LoVo (cell line): ENCODE measurements around the gene PC.
A peak's percentile ranks its signal among the peaks of the same experiment; 100 is the strongest.
"Not testable (repeated sequence)": the region's sequence is repeated elsewhere in the genome, so short reads cannot be mapped to it uniquely, and the experiment has no call there.

Experiments used
- DNase-seq: peaks from one replicate; pipeline ENCODE4 v3.0.0-alpha.2; 2016; ENCODE audit warnings: low spot score

The PC gene, protein sequence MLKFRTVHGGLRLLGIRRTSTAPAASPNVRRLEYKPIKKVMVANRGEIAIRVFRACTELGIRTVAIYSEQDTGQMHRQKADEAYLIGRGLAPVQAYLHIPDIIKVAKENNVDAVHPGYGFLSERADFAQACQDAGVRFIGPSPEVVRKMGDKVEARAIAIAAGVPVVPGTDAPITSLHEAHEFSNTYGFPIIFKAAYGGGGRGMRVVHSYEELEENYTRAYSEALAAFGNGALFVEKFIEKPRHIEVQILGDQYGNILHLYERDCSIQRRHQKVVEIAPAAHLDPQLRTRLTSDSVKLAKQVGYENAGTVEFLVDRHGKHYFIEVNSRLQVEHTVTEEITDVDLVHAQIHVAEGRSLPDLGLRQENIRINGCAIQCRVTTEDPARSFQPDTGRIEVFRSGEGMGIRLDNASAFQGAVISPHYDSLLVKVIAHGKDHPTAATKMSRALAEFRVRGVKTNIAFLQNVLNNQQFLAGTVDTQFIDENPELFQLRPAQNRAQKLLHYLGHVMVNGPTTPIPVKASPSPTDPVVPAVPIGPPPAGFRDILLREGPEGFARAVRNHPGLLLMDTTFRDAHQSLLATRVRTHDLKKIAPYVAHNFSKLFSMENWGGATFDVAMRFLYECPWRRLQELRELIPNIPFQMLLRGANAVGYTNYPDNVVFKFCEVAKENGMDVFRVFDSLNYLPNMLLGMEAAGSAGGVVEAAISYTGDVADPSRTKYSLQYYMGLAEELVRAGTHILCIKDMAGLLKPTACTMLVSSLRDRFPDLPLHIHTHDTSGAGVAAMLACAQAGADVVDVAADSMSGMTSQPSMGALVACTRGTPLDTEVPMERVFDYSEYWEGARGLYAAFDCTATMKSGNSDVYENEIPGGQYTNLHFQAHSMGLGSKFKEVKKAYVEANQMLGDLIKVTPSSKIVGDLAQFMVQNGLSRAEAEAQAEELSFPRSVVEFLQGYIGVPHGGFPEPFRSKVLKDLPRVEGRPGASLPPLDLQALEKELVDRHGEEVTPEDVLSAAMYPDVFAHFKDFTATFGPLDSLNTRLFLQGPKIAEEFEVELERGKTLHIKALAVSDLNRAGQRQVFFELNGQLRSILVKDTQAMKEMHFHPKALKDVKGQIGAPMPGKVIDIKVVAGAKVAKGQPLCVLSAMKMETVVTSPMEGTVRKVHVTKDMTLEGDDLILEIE

DNA sequence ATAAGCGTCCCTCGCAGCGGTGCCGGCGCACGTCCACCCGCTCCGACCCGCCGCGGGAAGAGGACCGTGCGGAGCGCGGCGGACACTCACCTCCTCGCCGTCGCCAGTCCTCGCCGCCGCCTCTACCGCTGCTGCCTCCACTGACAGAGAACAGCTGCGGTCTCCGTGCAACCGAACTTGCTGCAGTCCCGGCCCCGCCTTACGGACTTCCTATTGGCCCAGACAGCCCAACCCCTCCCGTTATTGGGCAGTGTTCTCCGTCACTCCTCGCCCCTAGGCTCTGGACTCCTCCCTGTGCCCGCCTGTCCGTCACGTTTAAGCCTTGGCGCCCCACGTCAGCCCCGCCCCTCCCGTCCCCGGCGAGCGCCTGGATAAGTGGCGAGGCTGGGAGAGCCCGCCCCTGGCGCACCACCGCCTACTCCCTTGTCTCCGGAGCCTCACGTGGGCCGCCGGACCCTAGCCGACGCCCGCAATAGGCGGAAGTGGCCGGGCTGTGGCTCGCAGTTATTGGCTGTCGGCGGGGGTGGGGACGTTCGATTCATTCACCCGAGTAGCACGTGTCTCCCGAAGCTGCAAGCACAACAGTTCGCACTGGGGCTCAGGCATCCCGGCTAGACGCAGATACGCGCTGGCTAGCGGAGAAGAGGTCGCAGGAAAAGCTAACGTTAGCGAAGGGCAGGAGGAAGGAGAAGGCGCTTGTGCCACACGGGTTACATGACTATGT lies at the start of gene PC:
Gene PC (minus strand): TSS at position 152 of the 724 bp plus-strand sequence. CDS start 86,224 bp downstream, outside the sequence.
- DNase-seq, result peak; percentile 99

DNA sequence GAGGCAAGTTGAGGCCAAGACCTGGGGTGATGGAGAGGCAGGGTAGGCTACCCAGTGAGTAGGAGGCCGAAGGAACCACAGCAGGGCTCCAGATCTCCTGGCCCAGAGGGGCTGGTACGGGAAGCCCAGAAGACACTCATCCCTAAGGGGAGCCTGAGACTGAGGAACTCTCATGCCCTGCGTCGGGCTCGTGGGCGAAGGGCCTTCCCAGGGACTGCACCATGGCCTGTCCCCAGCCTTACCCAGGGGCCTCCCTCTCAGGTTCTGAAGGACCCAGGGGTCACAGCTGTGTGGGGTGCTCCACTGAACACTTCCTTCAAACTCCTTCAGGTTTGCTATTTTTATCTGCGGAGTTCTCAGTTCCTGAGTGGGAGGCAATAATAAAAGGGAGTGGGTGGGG lies 48.9 kb upstream of the PC start:
- DNase-seq, result no peak

DNA sequence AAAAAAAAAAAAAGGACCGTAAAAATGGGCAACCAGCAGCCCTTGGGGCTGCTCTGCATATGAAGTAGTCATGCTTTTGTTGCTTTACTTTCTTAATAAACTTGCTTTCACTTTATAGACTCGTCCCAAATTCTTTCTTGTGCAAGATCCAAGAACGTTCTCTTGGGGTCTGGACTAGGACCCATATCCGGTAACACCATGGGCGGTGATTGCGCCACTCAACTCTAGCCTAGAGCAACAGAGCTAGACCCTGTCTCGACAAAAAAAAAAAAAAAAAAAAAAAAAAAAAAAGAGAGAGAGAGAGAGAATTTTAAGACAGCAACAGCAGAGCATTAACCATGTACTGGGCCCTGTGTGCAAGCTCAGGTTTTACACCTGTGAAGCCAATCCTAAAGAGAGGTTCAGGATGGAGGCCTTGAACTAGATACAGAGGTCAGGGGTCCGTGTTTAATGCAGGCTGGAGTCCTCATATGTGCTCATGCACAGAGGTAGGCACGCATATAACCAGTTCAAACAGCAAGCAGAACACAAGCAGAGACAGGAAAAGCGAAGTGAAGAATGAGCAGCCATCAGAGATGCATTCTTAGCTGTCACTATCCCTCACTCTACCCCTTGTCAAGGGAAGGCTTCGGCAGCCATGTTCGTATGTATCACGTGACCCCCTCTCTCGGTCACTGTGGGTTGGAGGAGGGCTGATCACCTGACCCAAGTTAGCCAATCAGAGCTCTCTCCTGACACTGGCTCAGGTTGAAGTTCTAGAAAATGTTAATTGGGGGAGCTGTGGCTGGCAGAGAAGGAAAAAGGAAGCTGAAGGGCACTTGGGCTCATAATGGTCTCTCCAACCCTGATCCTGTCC lies 48.1 kb upstream of the PC start:
- DNase-seq, result peak; percentile 20

DNA sequence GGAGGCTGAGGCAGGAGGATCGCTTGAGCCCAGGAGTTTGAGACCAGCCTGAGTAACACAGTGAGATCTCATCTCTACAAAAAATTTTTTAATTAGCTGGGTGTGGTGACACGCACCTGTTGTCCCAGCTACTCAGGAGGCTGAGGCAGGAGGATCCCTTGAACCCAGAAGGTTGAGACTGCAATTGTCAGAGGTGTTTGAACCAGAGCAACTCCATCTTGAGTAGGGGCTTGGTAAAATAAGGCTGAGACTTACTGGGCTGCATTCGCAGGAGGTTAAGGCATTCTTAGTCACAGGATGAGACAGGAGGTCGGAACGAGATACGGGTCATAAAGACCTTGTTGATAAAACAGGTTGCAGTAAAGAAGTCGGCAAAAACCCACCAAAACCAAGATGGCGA lies 47.0 kb upstream of the PC start:
- DNase-seq, result not testable (repeated sequence)

DNA sequence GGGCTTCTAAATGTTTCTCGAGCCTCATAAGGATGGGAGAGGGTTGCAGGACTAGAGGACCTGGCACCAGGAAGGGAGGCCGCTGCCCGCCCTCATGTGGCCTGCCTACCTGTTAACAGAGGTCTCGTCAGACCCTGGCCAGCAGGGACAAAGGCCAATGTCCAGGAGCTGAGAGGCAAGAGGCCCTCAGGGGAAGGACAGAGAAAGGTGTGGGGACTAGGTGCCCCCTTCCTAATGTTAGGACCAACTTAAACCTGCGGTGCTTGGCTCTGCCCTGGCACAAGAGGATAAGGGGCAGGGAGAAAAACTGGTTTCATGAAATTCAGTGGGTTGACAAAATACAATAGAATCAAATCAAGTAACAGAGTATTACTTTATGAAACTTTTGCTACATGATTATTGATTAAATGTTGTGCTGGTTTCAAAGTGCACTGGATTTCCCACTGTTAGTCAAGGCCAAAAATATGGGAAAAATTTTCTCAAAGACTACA lies 44.8 kb upstream of the PC start:
- DNase-seq, result no peak

DNA sequence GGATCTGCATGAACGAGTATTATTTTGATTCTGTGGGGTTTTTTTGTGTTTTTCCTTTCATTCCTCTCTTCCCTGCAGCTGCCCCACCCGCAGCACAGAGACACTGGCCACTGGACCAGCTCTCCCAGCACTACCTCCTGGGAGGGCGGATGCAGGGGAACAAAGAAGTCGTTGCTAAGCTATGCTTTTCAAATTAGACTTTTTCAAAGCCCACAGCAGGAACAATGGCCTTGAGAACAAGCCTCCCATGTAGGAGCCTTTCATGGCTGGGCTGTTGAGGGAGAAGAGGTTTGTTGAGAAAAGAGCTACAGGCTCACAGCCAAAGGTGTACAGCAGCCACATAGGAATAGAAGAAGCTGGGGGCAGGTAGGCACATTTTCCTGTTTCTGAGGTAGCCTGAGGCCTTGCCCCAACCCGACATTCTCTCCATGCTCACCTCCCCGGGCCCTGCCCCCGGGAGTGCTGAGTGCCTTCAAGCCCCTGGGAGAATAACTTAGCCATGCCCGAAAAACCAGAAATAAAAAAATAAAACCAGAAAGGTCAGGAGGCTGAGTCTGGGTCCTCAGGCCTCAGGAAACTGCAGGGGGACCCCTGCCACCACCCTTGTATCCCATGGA lies 44.2 kb upstream of the PC start:
- DNase-seq, result no peak

DNA sequence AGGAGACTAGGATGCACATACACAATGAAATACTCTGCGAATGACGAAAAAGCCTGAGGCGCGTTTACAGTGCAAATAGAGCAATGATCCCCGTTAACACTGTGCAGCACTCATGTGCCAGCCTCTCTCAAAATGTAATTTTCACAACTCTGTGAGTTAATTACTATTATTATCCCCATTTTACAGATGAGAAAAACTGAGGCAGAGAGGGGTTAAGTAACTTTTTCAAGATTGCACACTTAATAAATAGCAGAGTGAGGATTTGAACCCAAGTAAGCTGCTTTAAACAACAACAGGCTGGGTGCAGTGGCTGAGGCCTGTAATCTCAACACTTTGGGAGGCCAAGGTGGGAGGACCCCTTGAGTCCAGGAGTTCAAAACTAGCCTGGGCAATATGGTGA lies 43.1 kb upstream of the PC start:
- no peak for DNase-seq

DNA sequence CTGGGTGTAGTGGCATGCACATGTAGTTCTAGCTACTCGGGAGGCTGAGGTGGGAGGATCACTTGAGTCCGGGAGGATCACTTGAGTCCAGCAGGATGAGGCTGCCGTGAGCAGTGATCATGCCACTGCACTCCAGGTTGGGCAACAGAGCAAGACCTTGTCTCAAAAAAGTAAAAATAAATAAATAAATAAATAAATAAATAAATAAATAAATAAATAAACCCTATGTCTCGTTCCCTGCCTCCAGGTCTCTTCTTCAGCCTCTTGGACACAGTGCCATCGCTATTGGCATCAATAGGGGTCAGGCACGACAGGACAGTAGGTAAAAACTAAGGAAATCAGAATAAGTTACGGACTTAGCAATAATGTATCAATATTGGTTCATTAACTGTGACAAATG lies 41.4 kb upstream of the PC start:
- no peak for DNase-seq

DNA sequence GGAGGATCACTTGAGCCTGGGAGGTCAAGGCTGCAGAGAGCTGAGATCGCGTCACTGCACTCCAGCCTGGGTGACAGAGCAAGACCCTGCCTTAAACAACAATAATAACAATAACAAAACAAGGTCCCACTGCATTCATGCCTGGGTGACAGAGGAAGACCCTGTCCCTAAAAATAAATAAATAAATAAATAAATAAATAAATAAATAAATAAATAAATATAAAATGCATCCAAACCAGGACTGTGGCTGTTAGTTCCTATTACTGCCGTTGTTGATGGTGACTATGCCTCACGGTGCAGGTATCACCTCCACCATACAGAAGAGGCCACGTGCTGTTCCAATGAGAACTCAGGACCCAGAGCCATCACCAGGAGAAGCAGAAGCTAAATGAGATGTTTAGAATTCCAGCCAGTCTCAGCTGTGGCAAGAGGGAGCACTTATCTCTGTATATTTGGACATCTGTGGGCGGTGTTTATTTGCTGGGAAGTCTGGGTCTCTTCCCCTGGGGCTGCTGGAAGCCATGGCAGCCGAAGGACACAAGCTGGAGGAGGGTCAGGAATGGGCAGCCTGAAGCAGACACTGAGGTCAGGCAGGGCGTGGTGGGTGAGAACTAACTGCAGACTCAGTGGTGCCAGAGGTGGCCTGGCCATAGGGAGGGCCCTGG lies 38.6 kb upstream of the PC start:
- no peak for DNase-seq

DNA sequence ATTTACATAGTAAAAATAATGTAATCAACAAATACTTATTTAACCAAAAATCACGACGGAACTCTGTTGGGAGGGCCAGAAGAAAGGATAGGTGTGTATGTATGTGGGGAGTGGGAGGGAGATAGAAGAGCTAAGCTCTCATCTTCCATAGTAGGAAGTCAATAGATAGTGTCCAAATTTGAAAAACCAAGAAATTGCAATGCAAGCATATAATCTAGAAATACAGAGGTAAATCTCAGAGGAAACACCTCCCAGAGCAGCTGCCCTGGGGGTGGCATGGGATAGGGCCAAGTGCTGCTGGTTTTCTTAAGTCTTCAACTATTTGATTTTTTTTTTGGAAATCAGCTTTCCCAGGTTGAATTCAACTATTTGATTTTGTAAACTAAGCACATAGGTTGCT lies 33.9 kb upstream of the PC start:
- no peak for DNase-seq

DNA sequence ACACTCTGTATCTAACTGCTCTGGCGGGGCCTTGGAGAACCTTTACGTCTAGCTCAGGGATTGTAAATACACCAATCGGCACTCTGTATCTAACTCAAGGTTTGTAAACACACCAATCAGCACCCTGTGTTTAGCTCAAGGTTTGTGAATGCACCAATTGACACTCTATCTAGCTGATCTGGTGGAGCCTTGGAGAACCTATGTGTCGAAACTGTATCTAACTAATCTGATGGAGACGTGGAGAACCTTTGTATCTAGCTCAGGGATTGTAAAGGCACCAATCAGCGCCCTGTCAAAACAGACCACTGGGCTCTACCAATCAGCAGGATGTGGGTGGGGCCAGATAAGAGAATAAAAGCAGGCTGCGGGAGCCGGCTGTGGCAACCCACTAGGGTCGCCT lies 31.2 kb upstream of the PC start:
- not testable (repeated sequence) for DNase-seq

DNA sequence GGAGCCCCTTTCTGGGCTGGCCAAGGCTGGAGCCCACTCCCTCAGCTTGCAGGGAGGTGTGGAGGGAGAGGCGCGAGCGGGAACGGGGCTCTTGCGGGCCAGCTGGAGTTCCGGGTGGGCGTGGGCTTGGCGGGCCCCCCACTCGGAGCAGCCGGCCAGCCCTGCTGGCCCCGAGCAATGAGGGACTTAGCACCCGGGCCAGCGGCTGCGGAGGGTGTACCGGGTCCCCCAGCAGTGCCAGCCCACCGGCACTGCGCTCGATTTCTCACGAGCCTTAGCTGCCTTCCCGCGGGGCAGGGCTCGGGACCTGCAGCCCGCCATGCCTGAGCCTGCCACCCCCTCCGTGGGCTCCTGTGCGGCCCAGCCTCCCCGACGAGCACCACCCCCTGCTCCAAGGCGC lies 30.6 kb upstream of the PC start:
- DNase-seq, result not testable (repeated sequence)

DNA sequence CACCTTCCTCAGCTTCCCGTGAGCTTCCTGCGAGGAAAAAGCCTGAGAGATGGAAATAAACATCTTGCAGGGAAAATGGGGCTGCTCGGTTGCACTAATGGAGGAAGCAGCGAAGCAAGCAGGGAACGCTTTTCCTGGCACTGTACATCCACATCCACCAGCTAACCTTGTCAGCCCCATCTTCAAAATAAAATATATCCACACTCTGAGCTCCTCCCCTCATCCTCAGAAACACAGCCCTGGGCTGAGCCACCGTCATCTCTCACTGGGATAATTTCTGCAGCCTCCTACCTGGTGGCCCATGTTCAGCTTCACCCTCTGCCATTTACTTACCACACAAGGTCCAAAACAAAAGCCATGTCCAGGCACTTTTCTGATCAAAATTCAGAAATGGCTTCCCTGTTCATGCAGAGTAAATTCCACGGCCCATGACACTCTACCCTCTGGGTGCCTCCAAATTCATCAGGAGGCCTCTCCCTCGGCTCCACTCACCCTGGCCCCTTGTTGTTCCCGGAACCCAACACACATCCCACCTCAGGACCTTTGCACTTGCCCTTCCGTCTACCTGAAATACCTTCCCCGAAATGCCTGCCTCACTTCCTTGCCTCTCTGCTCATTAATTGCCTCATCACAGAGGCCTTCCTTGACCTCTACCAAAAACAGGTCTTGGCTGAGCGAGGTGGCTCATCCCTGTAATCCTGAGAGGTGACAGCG lies 29.9 kb upstream of the PC start:
- DNase-seq, result no peak

DNA sequence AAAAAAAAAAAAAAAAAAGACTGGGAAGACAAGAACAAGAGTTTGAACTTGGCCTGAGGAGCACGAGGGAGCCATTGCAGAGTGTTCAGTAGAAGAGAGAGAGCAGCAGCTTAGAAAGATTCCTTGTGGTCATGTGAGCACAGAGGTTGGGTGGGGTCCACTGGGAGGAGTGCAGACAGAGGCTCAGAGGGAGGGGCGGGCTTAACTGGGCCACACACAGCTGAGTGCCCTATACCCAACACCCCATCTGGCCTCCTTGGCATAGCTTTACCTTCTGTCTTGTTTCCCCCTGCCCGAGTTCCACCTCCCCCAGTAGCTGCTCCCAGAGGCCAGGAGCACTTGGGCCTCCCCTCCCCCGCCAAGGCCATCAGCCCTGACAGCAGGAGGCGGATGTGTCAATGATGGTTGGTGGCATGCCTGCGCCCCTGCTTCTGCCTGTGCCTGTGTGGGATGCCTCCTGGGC lies 29.0 kb upstream of the PC start:
- DNase-seq, result no peak

DNA sequence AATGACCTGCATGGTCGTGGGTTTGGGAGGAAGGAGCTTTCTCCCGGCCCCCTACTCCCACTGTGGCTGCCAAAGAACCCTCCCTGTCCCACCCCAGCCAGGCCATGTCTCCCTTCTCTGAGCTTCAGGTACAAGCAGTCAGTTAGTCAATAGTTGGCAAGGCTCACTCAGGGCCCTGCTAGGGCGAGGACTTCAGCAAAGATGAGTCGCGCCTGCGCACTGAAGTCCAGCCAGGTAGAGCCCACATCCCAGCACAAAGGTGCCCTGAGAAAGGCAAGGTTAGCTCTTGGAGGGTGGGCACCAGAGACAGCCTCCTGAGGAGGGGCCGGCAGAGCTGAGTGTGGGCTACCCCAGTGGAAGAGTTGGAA lies 28.0 kb upstream of the PC start:
- DNase-seq, result no peak

DNA sequence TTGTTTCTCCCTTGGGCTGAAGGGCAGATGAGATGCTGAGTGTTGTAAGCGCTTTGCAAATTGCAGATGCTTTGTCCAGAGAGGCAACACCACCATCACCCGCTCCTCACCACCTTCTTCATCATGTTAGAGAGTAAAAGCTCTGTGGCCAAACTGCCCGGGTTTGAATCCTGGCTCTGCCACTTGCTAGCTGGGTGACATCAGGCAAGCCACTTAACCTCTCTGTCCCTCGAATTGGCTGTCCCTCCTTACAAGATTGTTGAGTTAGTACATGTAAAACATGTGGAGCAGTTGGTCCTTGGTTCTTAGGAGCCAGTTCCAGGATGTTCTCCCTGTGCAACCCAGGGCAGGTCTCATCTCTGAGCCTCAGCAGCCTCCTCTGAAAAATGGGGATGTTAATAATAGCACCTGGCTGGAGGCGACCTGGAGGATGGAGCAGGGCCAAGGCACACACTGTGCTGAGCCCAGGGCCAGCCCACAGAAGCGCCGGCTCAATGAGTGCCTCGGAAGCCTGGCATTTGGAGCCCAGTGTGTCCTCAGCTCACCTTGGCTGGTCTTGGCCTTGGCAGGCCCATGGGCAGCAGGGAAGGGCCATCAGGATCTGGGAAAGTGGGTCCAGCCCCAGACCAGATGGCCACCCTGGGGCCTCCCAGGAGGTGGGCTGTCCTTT lies 27.5 kb upstream of the PC start:
- DNase-seq, result no peak

DNA sequence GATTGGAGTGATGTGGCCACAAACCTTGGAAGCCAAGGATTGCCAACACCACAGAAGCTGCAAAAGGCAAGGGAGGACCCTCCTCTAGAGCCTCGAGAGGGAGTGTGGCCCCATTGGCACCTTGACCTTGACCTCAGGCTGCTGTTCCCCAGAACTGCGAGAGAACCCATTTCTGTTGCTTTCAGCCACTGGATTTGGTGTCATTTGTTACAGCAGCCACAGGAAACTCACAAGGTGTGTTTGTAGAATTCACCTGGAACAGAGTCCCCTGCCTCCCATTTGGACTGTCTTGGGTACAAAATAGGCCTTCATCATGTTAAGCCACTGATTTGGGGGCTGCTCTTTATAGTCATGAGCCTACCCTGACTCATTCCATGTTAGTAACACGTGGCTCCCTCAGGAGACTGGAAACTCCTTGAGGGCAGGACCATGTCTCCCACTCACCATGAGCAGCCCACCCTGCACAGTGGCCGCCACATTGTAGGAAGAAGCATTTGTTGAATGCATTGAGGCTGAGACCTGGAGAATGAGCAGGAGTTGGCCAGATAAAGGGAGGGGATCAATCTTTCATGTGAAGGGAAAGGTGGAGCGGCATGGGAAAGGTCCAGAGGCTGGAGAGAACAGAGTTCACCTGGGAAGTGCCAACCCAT lies 25.2 kb upstream of the PC start:
- DNase-seq, result no peak

DNA sequence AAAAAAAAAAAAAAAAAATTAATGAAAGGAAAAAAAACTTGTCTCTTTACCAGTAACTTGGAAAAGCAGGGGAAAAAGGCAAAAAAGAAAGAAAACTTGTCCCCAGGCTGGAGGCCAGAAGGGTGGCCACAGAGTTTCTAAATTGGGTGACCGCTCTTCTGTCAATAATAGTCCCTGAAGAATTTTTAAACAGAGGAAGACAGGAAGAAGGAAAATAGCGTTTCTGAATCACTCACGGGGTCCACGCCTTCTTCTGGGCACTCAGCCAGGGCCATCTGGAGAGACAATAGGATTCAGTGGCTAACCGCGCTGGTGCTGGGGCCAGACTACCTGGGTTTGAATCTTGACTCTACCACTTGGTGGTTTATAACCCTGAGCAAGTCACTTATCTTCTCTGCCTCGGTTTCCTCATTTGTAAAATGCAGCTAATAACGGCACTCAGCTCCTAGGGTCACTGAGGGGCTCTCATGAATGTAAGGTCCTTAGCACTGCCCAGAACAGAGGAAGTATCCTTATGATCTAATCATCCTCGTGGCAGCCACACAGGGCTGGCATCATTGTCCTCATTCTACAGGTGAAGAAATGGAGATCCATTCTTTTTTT lies 23.9 kb upstream of the PC start:
- DNase-seq, result peak; percentile 95
